Mesenchymal stem cell (in vitro differentiated cells and primary cell): Measurements from ENCODE around the gene WDR12.

Experiments
- DNase-seq: peaks from one replicate; pipeline ENCODE4 v3.0.0-alpha.2; 2013
- H2AFZ ChIP-seq: one replicate; pipeline ENCODE4 v1.6.1; 2013; ENCODE audit warnings: low read depth, mild to moderate bottlenecking, control low read depth, inconsistent platforms, low read length, moderate library complexity
- H2AK5ac ChIP-seq: 2 replicates; pipeline ENCODE4 v1.6.1; 2013; ENCODE audit warnings: low read length, moderate library complexity, mild to moderate bottlenecking, inconsistent platforms; ENCODE audit not compliant: severe bottlenecking
- H2BK120ac ChIP-seq: one replicate; pipeline ENCODE4 v1.6.1; 2013; ENCODE audit warnings: low read depth, mild to moderate bottlenecking, inconsistent platforms, low read length, moderate library complexity
- H2BK12ac ChIP-seq, 2 experiments: one replicate each; pipeline ENCODE4 v1.6.1; 2013; ENCODE audit warnings: inconsistent platforms in 2 of 2, low read length in 2 of 2, mild to moderate bottlenecking in 2 of 2, moderate library complexity in 2 of 2, control low read depth in 1 of 2
- H2BK15ac ChIP-seq: one replicate; pipeline ENCODE4 v1.6.1; 2013; ENCODE audit warnings: mild to moderate bottlenecking, low read depth, inconsistent platforms; ENCODE audit not compliant: poor library complexity, severe bottlenecking
- H2BK5ac ChIP-seq: 2 replicates; pipeline ENCODE4 v1.6.1; 2013; ENCODE audit warnings: low read depth, mild to moderate bottlenecking, low read length, control low read depth, inconsistent platforms; ENCODE audit not compliant: poor library complexity, severe bottlenecking
- H3K14ac ChIP-seq, 2 experiments: one replicate each; pipeline ENCODE4 v1.6.1; 2013; ENCODE audit warnings: inconsistent platforms in 2 of 2, low read length in 2 of 2, control low read depth in 1 of 2, mild to moderate bottlenecking in 1 of 2, moderate library complexity in 1 of 2
- H3K18ac ChIP-seq, 2 experiments: one replicate each; pipeline ENCODE4 v1.6.1; 2013; ENCODE audit warnings: inconsistent platforms in 2 of 2, low read length in 2 of 2, control low read depth in 1 of 2, low read depth in 1 of 2, mild to moderate bottlenecking in 1 of 2
- H3K23ac ChIP-seq, 2 experiments: one replicate each; pipeline ENCODE4 v1.6.1; 2013; ENCODE audit warnings: inconsistent platforms in 2 of 2, low read length in 2 of 2, mild to moderate bottlenecking in 2 of 2, moderate library complexity in 2 of 2, control low read depth in 1 of 2
- H3K27ac ChIP-seq: 2 replicates; pipeline ENCODE4 v1.5.1; 2013; ENCODE audit warnings: mild to moderate bottlenecking, moderate library complexity, low read length, control low read depth, inconsistent platforms; ENCODE audit not compliant: poor library complexity, severe bottlenecking
- H3K27me3 ChIP-seq, 2 experiments: 2 replicates each; pipeline versions ENCODE4 v1.6.1 to v1.7.0; 2013; ENCODE audit warnings: low read length in 2 of 2, mild to moderate bottlenecking in 2 of 2, moderate library complexity in 2 of 2, control low read depth in 1 of 2, inconsistent platforms in 1 of 2; ENCODE audit not compliant: control insufficient read depth in 1 of 2, insufficient read depth in 1 of 2
- H3K36me3 ChIP-seq, 2 experiments: 2 replicates each; pipeline versions ENCODE4 v1.6.1 to v1.7.0; 2013; ENCODE audit warnings: low read length in 2 of 2, control low read depth in 1 of 2, inconsistent platforms in 1 of 2, low read depth in 1 of 2, mild to moderate bottlenecking in 1 of 2; ENCODE audit not compliant: insufficient read depth in 2 of 2, control insufficient read depth in 1 of 2
- H3K4ac ChIP-seq, 2 experiments: one replicate each; pipeline ENCODE4 v1.6.1; 2013; ENCODE audit warnings: inconsistent platforms in 2 of 2, low read length in 2 of 2, mild to moderate bottlenecking in 2 of 2, moderate library complexity in 2 of 2, control low read depth in 1 of 2, low read depth in 1 of 2
- H3K4me1 ChIP-seq: 2 replicates; pipeline ENCODE4 v1.6.1; 2013; ENCODE audit warnings: low read depth, low read length, control low read depth; ENCODE audit not compliant: control insufficient read depth, insufficient read depth
- H3K4me2 ChIP-seq: 2 replicates; pipeline ENCODE4 v1.6.1; 2013; ENCODE audit warnings: low read length, mild to moderate bottlenecking, inconsistent platforms; ENCODE audit not compliant: poor library complexity, severe bottlenecking
- H3K4me3 ChIP-seq, 2 experiments: 2 replicates each; pipeline versions ENCODE4 v1.5.1 to v1.7.0; 2013; ENCODE audit warnings: low read length in 2 of 2, mild to moderate bottlenecking in 2 of 2, control low read depth in 1 of 2, low read depth in 1 of 2; ENCODE audit not compliant: insufficient read depth in 1 of 2
- H3K79me1 ChIP-seq: replicated peaks from 2 replicates; pipeline ENCODE4 v1.6.1; 2013; ENCODE audit warnings: mild to moderate bottlenecking, control low read depth, low read length, inconsistent platforms; ENCODE audit not compliant: poor library complexity, severe bottlenecking
- H3K9ac ChIP-seq: 2 replicates; pipeline ENCODE4 v1.7.0; 2013; ENCODE audit warnings: mild to moderate bottlenecking, low read length, moderate library complexity
- H3K9me3 ChIP-seq: 2 replicates; pipeline ENCODE4 v1.7.0; 2013; ENCODE audit warnings: mild to moderate bottlenecking, low read length; ENCODE audit not compliant: control insufficient read depth
- H4K8ac ChIP-seq: one replicate; pipeline ENCODE4 v1.6.1; 2013; ENCODE audit warnings: inconsistent platforms, mild to moderate bottlenecking, low read length, moderate library complexity
- H4K91ac ChIP-seq: one replicate; pipeline ENCODE4 v1.6.1; 2013; ENCODE audit warnings: mild to moderate bottlenecking, low read length, inconsistent platforms
- WGBS: methylation state at CpG from one replicate; pipeline ENCODE4 v1.1.7; 2013; ENCODE audit warnings: mixed read lengths; 5-methylcytosine and 5-hydroxymethylcytosine counted together

The WDR12 gene

DNA sequence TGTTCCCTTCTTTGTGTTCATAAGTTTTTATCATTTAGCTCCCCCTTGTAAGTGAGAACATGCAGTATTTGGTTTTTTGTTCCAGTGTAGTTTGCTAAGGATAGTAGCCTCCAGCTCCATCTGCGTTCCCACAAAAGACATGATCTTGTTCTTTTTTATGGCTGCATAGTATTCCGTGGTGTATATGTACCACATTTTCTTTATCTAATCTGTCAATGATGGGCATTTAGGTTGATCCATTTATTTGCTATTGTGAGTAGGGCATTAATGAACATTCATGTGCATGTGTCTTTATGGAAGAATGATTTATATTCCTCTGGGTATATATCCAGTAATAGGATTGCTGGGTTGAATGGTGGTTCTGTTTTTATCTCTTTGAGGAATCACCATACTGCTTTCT, 34.0 kb upstream of the WDR12 start:
- no peak overlapping the region for H4K8ac ChIP-seq
- H3K9me3 ChIP-seq = peaks cover 21% of the 10 kb centered on the region
- H2BK5ac ChIP-seq = no peak overlapping the region
- no peak overlapping the region for H2AK5ac ChIP-seq
- H3K9ac ChIP-seq = no peak overlapping the region
- H3K4me2 ChIP-seq = no peak overlapping the region
- no peak overlapping the region for H2BK12ac ChIP-seq
- H3K14ac ChIP-seq = no peak overlapping the region
- no peaks in the 10 kb centered on the region for H3K4me1 ChIP-seq
- H3K4ac ChIP-seq = no peak overlapping the region
- H2AFZ ChIP-seq = no peak overlapping the region
- H3K27ac ChIP-seq = peak overlapping the region; percentile 43
- WGBS = 100% methylated on average over 2 of the region's 2 CpGs
- H3K27me3 ChIP-seq = no peaks in the 10 kb centered on the region
- H3K36me3 ChIP-seq = peaks cover 0 to 21% of the 10 kb centered on the region in 2 experiments
- peaks cover 4% of the 10 kb centered on the region for H3K79me1 ChIP-seq
- no peak for DNase-seq
- no peak overlapping the region for H3K23ac ChIP-seq
- H2BK120ac ChIP-seq = no peak overlapping the region
- H4K91ac ChIP-seq = no peak overlapping the region
- no peak overlapping the region for H2BK15ac ChIP-seq
- no peak overlapping the region for H3K4me3 ChIP-seq
- H3K18ac ChIP-seq = no peak overlapping the region

DNA sequence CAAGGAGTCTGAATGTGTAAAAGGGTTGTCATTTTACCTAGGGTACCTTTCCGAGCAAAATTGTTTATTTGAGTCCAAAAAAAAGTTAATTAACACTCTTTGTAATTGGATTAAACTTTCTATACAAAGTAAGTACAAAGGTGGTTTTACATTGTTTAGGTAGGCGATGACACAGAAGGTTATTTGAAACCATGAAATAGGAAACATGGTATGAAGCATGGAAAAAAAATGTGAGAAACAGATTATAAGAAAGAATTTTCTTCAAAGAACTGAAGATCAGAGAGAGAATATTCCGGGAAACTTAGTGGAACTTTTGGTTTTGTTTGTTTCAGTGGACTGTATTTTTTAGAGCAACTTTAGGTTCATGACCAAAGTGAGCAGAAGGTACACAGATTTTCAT, 33.3 kb upstream of the WDR12 start:
- no peak for DNase-seq
- Histone ChIP-seq H3K23ac (no peak overlapping the region), H3K4me3 (no peak overlapping the region), H3K9me3 (peaks cover 21% of the 10 kb centered on the region), H3K4me2 (no peak overlapping the region), H4K8ac (no peak overlapping the region), H2BK5ac (no peak overlapping the region), H2AK5ac (no peak overlapping the region), H3K18ac (no peak overlapping the region), H3K9ac (no peak overlapping the region), H2BK12ac (no peak overlapping the region), H3K27me3 (no peaks in the 10 kb centered on the region), H3K36me3 (peaks cover 0 to 21% of the 10 kb centered on the region in 2 experiments), H2BK120ac (no peak overlapping the region), H2BK15ac (no peak overlapping the region), H2AFZ (no peak overlapping the region), H3K4me1 (no peaks in the 10 kb centered on the region), H3K14ac (no peak overlapping the region), H3K27ac (peak overlapping the region; percentile 43), H3K4ac (no peak overlapping the region), H4K91ac (no peak overlapping the region), H3K79me1 (peaks cover 4% of the 10 kb centered on the region)
- WGBS = 94% methylated on average over 3 of the region's 3 CpGs

DNA sequence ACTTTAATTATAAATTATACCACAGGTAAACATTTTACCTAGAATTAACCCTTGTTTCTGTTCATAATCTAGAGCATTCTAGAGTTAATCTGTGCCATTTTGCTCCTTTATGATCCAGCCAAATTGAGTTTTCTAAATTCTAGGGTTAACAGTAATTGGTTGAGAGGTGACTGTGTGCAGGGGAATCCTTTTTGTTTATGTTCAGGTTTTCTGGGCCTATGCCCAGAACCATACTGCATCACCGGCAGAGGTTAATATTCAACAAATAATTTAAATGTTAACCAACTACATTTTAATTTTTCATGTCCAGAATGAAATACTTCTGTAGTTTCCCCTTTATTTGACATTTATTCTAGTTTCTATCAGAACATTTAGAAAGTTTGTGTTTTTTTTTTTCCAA, 32.9 kb upstream of the WDR12 start:
- H2AK5ac ChIP-seq = no peak overlapping the region
- no peak overlapping the region for H2BK5ac ChIP-seq
- H3K27me3 ChIP-seq = no peaks in the 10 kb centered on the region
- H3K4ac ChIP-seq = no peak overlapping the region
- peaks cover 21% of the 10 kb centered on the region for H3K9me3 ChIP-seq
- no peaks in the 10 kb centered on the region for H3K4me1 ChIP-seq
- WGBS = no CpG with 5 or more reads among the region's 1 CpG
- no peak overlapping the region for H3K4me2 ChIP-seq
- H4K91ac ChIP-seq = no peak overlapping the region
- H2BK120ac ChIP-seq = no peak overlapping the region
- H2AFZ ChIP-seq = no peak overlapping the region
- no peak overlapping the region for H4K8ac ChIP-seq
- H3K23ac ChIP-seq = no peak overlapping the region
- no peak overlapping the region for H3K27ac ChIP-seq
- no peak overlapping the region for H3K14ac ChIP-seq
- H3K36me3 ChIP-seq = peaks cover 0 to 21% of the 10 kb centered on the region in 2 experiments
- DNase-seq = no peak
- no peak overlapping the region for H3K4me3 ChIP-seq
- H2BK12ac ChIP-seq = no peak overlapping the region
- H3K9ac ChIP-seq = no peak overlapping the region
- H2BK15ac ChIP-seq = no peak overlapping the region
- no peak overlapping the region for H3K18ac ChIP-seq
- H3K79me1 ChIP-seq = peaks cover 4% of the 10 kb centered on the region

- Histone ChIP-seq H3K4ac (no peak overlapping the region), H2BK120ac (no peak overlapping the region), H4K91ac (no peak overlapping the region), H3K18ac (no peak overlapping the region), H3K4me2 (no peak overlapping the region), H3K9ac (no peak overlapping the region), H3K79me1 (no peaks in the 10 kb centered on the region), H4K8ac (no peak overlapping the region), H3K9me3 (peaks cover 18% of the 10 kb centered on the region), H3K4me3 (no peak overlapping the region), H3K36me3 (peaks cover 0 to 30% of the 10 kb centered on the region in 2 experiments), H2AFZ (no peak overlapping the region), H3K4me1 (no peaks in the 10 kb centered on the region), H3K14ac (no peak overlapping the region), H3K27me3 (no peaks in the 10 kb centered on the region), H3K23ac (no peak overlapping the region), H2BK5ac (no peak overlapping the region), H2BK12ac (no peak overlapping the region), H2BK15ac (no peak overlapping the region), H2AK5ac (no peak overlapping the region), H3K27ac (no peak overlapping the region)
- 85% methylated on average over 3 of the region's 4 CpGs for WGBS
- DNase-seq = no peak
These were observed 30.3 kb upstream of the WDR12 start for GRCh38 chr2:202941771-202942170.
